WTC11 (cell line): ENCODE results near the gene SLC28A1.

ENCODE experiments used
- CTCF ChIP-seq: fragments of 200-600 bp; IDR thresholded peaks from 2 replicates; pipeline ENCODE4 v1.8.0; 2022; ENCODE audit warnings: antibody characterized with exemption
- IRF1 ChIP-seq: sonication (generic); formaldehyde crosslinking; IDR thresholded peaks from 2 replicates; pipeline ENCODE4 v1.8.0; 2023; ENCODE audit warnings: missing genetic modification reagents
- JUN ChIP-seq: sonication (generic); formaldehyde crosslinking; IDR thresholded peaks from 2 replicates; pipeline ENCODE4 v1.8.0; 2023; ENCODE audit warnings: mild to moderate bottlenecking, missing genetic modification reagents
- NFE2L1 ChIP-seq: sonication (generic); formaldehyde crosslinking; IDR thresholded peaks from 2 replicates; pipeline ENCODE4 v1.8.1; 2023; ENCODE audit warnings: missing genetic modification reagents
- NR3C1 ChIP-seq: sonication (generic); formaldehyde crosslinking; conservative IDR thresholded peaks from 2 replicates; pipeline ENCODE4 v1.8.1; 2023; ENCODE audit warnings: low read depth, mild to moderate bottlenecking, missing genetic modification reagents

GRCh38 chr15:84873997-84874396 is 10.5 kb upstream of the SLC28A1 start:
- no peak for TF ChIP-seq IRF1
- TF ChIP-seq JUN: no peak
- no peak for TF ChIP-seq NFE2L1 (CRISPR knock-in tag)
- no peak for TF ChIP-seq NR3C1
- no peak for TF ChIP-seq CTCF
